GM12878 (cell line): ENCODE data around the gene SAMD7. TPM values are rescaled to one million over a fixed set of nuclear protein-coding genes. Genes with fewer than 3 reads are reported as not detected.

ENCODE experiments used
- ATAC-seq: fragments of 200-7000 bp; cut with Tn5 transposase; 3 replicates; pipeline ENCODE4 v1.9.1; 2020; ENCODE audit warnings: mild to moderate bottlenecking, moderate library complexity
- BruUV-seq: library from RNA; stranded (reverse); fragments of 400-500 nt; replicated peaks from 2 replicates; lab custom pipeline; 2021; lab: Mats Ljungman, UMichigan
- CTCF ChIA-PET: fragments of 300-600 bp; sonication (Branson Sonifier 250); formaldehyde crosslinking; extraction: SDS; loops from one replicate; lab custom pipeline; 2021; ENCODE audit warnings: inconsistent platforms; lab: Yijun Ruan, JAX
- POLR2A ChIA-PET: fragments of 350-600 bp; formaldehyde crosslinking; extraction: SDS; loops from one replicate; lab custom pipeline; 2021; ENCODE audit warnings: inconsistent platforms; lab: Charles Lee
- RAD21 ChIA-PET: fragments of 300-600 bp; sonication (Branson Sonifier 250); formaldehyde crosslinking; loops from one replicate; lab custom pipeline; 2023; ENCODE audit warnings: antibody characterized with exemption; ENCODE audit not compliant: unreplicated experiment; lab: Charles Lee
- SMC1A ChIA-PET: fragments of 300-600 bp; sonication (Branson Sonifier 250); formaldehyde crosslinking; loops from one replicate; lab custom pipeline; 2023; ENCODE audit not compliant: unreplicated experiment, uncharacterized antibody; lab: Charles Lee
- DNase-seq: peaks from one replicate; pipeline ENCODE4 v3.0.0-alpha.2; 2011; ENCODE audit warnings: low read depth, low spot score
- FAIRE-seq: peaks from 3 replicates; lab custom pipeline; 2011; peaks lifted over from hg19 to GRCh38; lab: Jason Lieb, UNC
- H2AFZ ChIP-seq: 2 replicates; pipeline ENCODE4 v1.6.0; 2011; ENCODE audit warnings: low read depth, low read length, control low read depth; ENCODE audit not compliant: control insufficient read depth
- H3K27ac ChIP-seq: 2 replicates; pipeline ENCODE4 v1.5.1; 2011; ENCODE audit warnings: control low read depth; ENCODE audit not compliant: control insufficient read depth, insufficient read depth
- H3K27me3 ChIP-seq, 2 experiments: replicated peaks in 1 of 2; 2 replicates each; pipeline versions ENCODE4 v1.6.0 to v1.6.1; 2011; ENCODE audit warnings: low read length in 1 of 2; ENCODE audit not compliant: control insufficient read depth in 2 of 2, insufficient read depth in 2 of 2
- H3K36me3 ChIP-seq, 2 experiments: 2 replicates each; pipeline ENCODE4 v1.5.1; 2011; ENCODE audit warnings: low read length in 1 of 2; ENCODE audit not compliant: control insufficient read depth in 2 of 2, insufficient read depth in 2 of 2
- H3K4me1 ChIP-seq: 2 replicates; pipeline ENCODE4 v1.6.1; 2011; ENCODE audit warnings: mild to moderate bottlenecking, low read length, moderate library complexity, mixed read lengths; ENCODE audit not compliant: control insufficient read depth, insufficient read depth
- H3K4me2 ChIP-seq: 2 replicates; pipeline ENCODE4 v1.6.0; 2011; ENCODE audit warnings: control low read depth; ENCODE audit not compliant: control insufficient read depth, insufficient read depth
- H3K4me3 ChIP-seq: fragments of 200-600 bp; sonication (generic); 2 replicates; pipeline ENCODE4 v1.5.1; 2016
- H3K79me2 ChIP-seq: 2 replicates; pipeline ENCODE4 v1.6.0; 2011; ENCODE audit warnings: low read length; ENCODE audit not compliant: control insufficient read depth, insufficient read depth
- H3K9ac ChIP-seq: 2 replicates; pipeline ENCODE4 v1.8.0; 2011; ENCODE audit warnings: low read length, control low read depth, mixed read lengths; ENCODE audit not compliant: control insufficient read depth, insufficient read depth
- H3K9me3 ChIP-seq: replicated peaks from 3 replicates; pipeline ENCODE4 v1.5.1; 2011; ENCODE audit warnings: mild to moderate bottlenecking, low read length; ENCODE audit not compliant: control insufficient read depth, insufficient read depth
- H4K20me1 ChIP-seq: 2 replicates; pipeline ENCODE4 v1.6.0; 2011; ENCODE audit not compliant: control insufficient read depth, insufficient read depth
- CHD4 ChIP-seq: fragments of 200-600 bp; sonication (generic); IDR thresholded peaks from 2 replicates; pipeline ENCODE4 v1.6.1; 2016; ENCODE audit warnings: mild to moderate bottlenecking
- CTCF ChIP-seq, 3 experiments: IDR thresholded peaks in 2 of 3; conservative IDR thresholded peaks in 1 of 3; 2 replicates each; pipeline ENCODE4 v1.5.1; 2011; ENCODE audit warnings: low read depth in 3 of 3, low read length in 3 of 3, mild to moderate bottlenecking in 3 of 3, control low read depth in 2 of 3, moderate library complexity in 2 of 3, inconsistent platforms in 1 of 3, mixed read lengths in 1 of 3; ENCODE audit not compliant: control insufficient read depth in 2 of 3, insufficient read depth in 1 of 3; ENCODE audit errors: extremely low read depth in 1 of 3
- HCFC1 ChIP-seq: fragments of 150-350 bp; IDR thresholded peaks from 2 replicates; pipeline ENCODE4 v1.6.1; 2014; ENCODE audit warnings: low read length
- PAX5 ChIP-seq: IDR thresholded peaks from 2 replicates; pipeline ENCODE4 v1.6.1; 2011; ENCODE audit warnings: low read depth, low read length, borderline replicate concordance
- PAX8 ChIP-seq: fragments of 450-650 bp; IDR thresholded peaks from 2 replicates; pipeline ENCODE4 v1.6.1; 2017; ENCODE audit warnings: mild to moderate bottlenecking, moderate library complexity
- RAD21 ChIP-seq: IDR thresholded peaks from 2 replicates; pipeline ENCODE4 v1.6.1; 2011; ENCODE audit warnings: mild to moderate bottlenecking, low read depth, low read length, moderate library complexity; ENCODE audit not compliant: insufficient read depth
- WGBS: methylation state at CpG from one replicate; pipeline ENCODE4 v1.1.6; 2016; ENCODE audit warnings: low lambda C conversion rate; ENCODE audit not compliant: insufficient replicate concordance, insufficient coverage; ENCODE audit errors: missing lambda C conversion rate; 5-methylcytosine and 5-hydroxymethylcytosine counted together
- in situ Hi-C: fragments of 300-500 bp; cut with MboI; formaldehyde crosslinking; loops from 9 replicates; pipeline ENCODE4 v1.14.3; 2018; ENCODE audit warnings: mixed read lengths
- intact Hi-C: fragments of 100-400 bp; cut with micrococcal nuclease; formaldehyde crosslinking; loops from one replicate; pipeline ENCODE4 v1.14.2; 2022; ENCODE audit not compliant: unreplicated experiment
- polyA plus RNA-seq, 11 experiments: library from polyadenylated mRNA; depleted of rRNA in 4 of 11; unstranded in 6 of 11; stranded (reverse) in 5 of 11; fragments of >200 nt; fragmentation: Nextera tagmentation in 4 of 11; fragmentation: Illumina TruSeq in 1 of 11; extraction: Ambion mirVana in 4 of 11; extraction: Trizol in 1 of 11; gene quantifications; 1 replicate in 1 of 11; 2 replicates in 10 of 11; pipeline versions ENCODE4 v1.2.1 to v1.2.3, GENCODE V29; 2011 to 2016; ENCODE audit warnings: inconsistent platforms in 2 of 11, missing spikeins in 2 of 11, low read depth in 1 of 11
- total RNA-seq, 4 experiments: library from RNA; depleted of rRNA in 3 of 4; stranded (reverse); fragments of >200 nt in 3 of 4; fragmentation: Illumina TruSeq in 1 of 4; extraction: Trizol in 1 of 4; gene quantifications; 2 replicates each; pipeline versions ENCODE4 v1.2.1 to v1.2.3, GENCODE V29; 2013 to 2021
- TF ChIP-seq, protein P1 (sequence below): fragments of 450-650 bp; formaldehyde crosslinking; IDR thresholded peaks from 2 replicates; pipeline ENCODE4 v1.4.0; 2022; ENCODE audit warnings: mild to moderate bottlenecking, moderate library complexity

SAMD7 gene
- total and polyA plus RNA-seq, 10 of the 15 experiments (the other 5 are each of a cell fraction or from before 2014, with no cell fraction given) = 0.03 to 0.11 (median 0.07) TPM; not detected in 3

GRCh38 chr3:169980055-169980454 lies 68.7 kb downstream of the SAMD7 start:
- intact Hi-C loops (no loop called here), in situ Hi-C loops (no loop called here)
- no peak overlapping the region for H3K9ac ChIP-seq
- BruUV-seq = no TSS peak
- ChIA-PET CTCF (interaction anchor here (1.2 kb wide), 1 partner anchor 118 kb away, joined by 3 read pairs; no protein-coding TSS in a partner anchor), POLR2A (no interaction called here), RAD21 (no interaction called here), SMC1A (interaction anchor here (2.3 kb wide), 1 partner anchor 10 kb away, joined by 12 read pairs; no protein-coding TSS in a partner anchor)
- TF ChIP-seq PAX8 = no peak
- TF ChIP-seq, protein P1, sequence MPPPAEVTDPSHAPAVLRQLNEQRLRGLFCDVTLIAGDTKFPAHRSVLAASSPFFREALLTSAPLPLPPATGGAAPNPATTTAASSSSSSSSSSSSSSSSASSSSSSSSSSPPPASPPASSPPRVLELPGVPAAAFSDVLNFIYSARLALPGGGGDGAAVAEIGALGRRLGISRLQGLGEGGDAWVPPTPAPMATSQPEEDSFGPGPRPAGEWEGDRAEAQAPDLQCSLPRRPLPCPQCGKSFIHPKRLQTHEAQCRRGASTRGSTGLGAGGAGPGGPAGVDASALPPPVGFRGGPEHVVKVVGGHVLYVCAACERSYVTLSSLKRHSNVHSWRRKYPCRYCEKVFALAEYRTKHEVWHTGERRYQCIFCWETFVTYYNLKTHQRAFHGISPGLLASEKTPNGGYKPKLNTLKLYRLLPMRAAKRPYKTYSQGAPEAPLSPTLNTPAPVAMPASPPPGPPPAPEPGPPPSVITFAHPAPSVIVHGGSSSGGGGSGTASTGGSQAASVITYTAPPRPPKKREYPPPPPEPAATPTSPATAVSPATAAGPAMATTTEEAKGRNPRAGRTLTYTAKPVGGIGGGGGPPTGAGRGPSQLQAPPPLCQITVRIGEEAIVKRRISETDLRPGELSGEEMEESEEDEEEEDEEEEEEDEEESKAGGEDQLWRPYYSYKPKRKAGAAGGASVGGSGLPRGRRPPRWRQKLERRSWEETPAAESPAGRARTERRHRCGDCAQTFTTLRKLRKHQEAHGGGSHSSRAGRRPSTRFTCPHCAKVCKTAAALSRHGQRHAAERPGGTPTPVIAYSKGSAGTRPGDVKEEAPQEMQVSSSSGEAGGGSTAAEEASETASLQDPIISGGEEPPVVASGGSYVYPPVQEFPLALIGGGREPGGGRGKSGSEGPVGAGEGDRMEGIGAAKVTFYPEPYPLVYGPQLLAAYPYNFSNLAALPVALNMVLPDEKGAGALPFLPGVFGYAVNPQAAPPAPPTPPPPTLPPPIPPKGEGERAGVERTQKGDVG (CRISPR knock-in tag) = no peak
- TF ChIP-seq CTCF (IDR thresholded peaks at IDR 0.05 in 2 of 3, conservative IDR thresholded peaks at IDR 0.05 in 1 of 3; ENCODE audit: control insufficient read depth in 2 of 3, extremely low read depth in 1 of 3, insufficient read depth in 1 of 3, low read depth in 3 of 3, low read length in 3 of 3) = no peak
- no peak for TF ChIP-seq CHD4
- no peak for TF ChIP-seq PAX5
- TF ChIP-seq HCFC1 = no peak
- TF ChIP-seq RAD21 = no peak
- FAIRE-seq = no peak
- ATAC-seq = no peak
- WGBS = 96% methylated on average over 2 of the region's 2 CpGs
- peaks cover 22% of the 10 kb centered on the region for H3K79me2 ChIP-seq
- no peak overlapping the region for H3K4me3 ChIP-seq
- no peak overlapping the region for H3K4me2 ChIP-seq
- peaks cover 6% of the 10 kb centered on the region for H3K4me1 ChIP-seq
- no peaks in the 10 kb centered on the region for H4K20me1 ChIP-seq
- DNase-seq = no peak
- no peaks in the 10 kb centered on the region for H3K27me3 ChIP-seq
- peaks cover 8 to 49% of the 10 kb centered on the region in 2 experiments for H3K36me3 ChIP-seq
- H2AFZ ChIP-seq = no peak overlapping the region
- no peak overlapping the region for H3K27ac ChIP-seq
- no peaks in the 10 kb centered on the region for H3K9me3 ChIP-seq
